Stimulated activated naive CD8-positive, alpha-beta T cell treated with anti-CD3 and anti-CD28 coated beads, Interleukin-15, Interleukin-2, amounts not matched to agents 100 ng/mL and 50 ng/mL, for 24 hours (primary cell): Measurements from ENCODE around the gene SMG5.
"Not testable (repeated sequence)": the region's sequence is repeated elsewhere in the genome, so short reads cannot be mapped to it uniquely, and the experiment has no call there.

ENCODE experiments used
- H3K27ac Mint-ChIP-seq: one replicate; pipeline ENCODE4 v1.8.0; 2021; ENCODE audit warnings: mild to moderate bottlenecking, mixed read lengths
- H3K27me3 Mint-ChIP-seq: one replicate; pipeline ENCODE4 v1.8.0; 2021; ENCODE audit warnings: mixed read lengths
- H3K36me3 Mint-ChIP-seq: one replicate; pipeline ENCODE4 v1.8.0; 2021; ENCODE audit warnings: low read depth, mixed read lengths
- H3K4me1 Mint-ChIP-seq: one replicate; pipeline ENCODE4 v1.8.0; 2021; ENCODE audit warnings: low read depth, mixed read lengths
- H3K4me3 Mint-ChIP-seq: one replicate; pipeline ENCODE4 v1.8.0; 2021; ENCODE audit warnings: mild to moderate bottlenecking, mixed read lengths
- H3K9me3 Mint-ChIP-seq: one replicate; pipeline ENCODE4 v1.8.0; 2021; ENCODE audit warnings: mixed read lengths

The SMG5 gene

DNA sequence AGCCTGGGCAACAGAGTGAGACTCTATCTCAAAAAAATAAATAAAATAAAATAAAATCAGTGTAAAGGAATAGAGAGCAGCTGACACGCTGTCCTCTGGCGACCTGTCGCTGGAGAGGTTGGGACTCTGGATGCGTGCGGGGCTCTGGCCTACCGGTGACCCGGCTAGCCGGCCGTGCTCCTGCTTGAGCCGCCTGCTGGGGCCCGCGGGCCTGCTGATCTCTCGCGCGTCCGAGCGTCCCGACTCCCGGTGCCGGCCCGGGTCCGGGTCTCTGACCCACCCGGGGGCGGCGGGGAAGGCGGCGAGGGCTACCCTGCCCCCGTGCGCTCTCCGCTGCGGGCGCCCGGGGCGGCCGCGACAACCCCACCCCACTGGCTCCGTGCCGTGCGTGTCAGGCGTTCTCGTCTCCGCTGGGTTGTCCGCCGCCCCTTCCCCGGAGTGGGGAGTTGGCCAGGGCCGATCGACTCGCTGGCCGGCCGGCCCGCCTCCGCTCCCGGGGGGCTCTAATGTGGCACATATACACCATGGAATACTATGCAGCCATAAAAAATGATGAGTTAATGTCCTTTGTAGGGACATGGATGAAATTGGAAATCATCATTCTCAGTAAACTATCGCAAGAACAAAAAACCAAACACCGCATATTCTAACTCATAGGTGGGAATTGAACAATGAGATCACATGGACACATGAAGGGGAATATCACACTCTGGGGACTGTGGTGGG lies 66.1 kb downstream of the SMG5 start:
- peaks cover 55% of the 10 kb centered on the region for H3K36me3 Mint-ChIP-seq
- H3K9me3 Mint-ChIP-seq, H3K27me3 Mint-ChIP-seq: not testable (repeated sequence)
- peaks cover 89% of the 10 kb centered on the region for H3K4me1 Mint-ChIP-seq
- peak overlapping the region; percentile 80 for H3K4me3 Mint-ChIP-seq
- H3K27ac Mint-ChIP-seq = peak overlapping the region; percentile 99

DNA sequence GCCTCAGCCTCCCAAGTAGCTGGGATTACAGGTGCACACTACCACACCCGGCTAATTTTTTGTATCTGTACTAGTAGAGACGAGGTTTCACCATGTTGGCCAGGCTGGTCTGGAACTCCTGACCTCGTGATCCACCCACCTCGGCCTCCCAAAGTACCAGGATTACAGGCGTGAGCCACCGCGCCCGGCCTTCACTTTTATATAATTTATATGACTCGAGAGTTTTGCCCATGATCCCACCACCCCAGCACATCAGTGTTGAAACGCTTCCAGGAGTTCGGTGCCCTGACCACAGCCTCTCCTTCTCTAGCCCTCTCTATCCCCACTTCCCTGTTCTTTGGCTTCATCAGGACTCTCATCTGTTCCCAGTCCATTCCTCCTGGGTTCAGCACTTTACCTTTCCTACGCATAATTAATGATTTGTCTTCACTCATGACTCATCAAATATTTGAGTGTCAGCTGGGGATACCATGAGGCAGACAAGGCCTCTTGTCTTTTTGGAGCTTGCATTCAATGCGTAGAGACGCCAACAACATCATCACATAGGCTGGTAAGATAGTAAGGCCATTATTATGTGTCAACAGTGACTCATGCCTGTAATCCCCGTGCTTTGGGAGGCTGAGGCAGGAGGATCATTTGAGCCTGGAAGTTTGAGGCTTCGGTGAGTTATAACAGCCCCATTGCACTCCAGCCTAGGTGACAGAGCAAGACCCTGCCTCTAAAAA lies 68.4 kb downstream of the SMG5 start:
- H3K27ac Mint-ChIP-seq = peak overlapping the region; percentile 94
- H3K9me3 Mint-ChIP-seq = no peaks in the 10 kb centered on the region
- peaks cover 54% of the 10 kb centered on the region for H3K36me3 Mint-ChIP-seq
- peaks cover 70% of the 10 kb centered on the region for H3K4me1 Mint-ChIP-seq
- peak overlapping the region; percentile 82 for H3K4me3 Mint-ChIP-seq
- H3K27me3 Mint-ChIP-seq = no peaks in the 10 kb centered on the region

DNA sequence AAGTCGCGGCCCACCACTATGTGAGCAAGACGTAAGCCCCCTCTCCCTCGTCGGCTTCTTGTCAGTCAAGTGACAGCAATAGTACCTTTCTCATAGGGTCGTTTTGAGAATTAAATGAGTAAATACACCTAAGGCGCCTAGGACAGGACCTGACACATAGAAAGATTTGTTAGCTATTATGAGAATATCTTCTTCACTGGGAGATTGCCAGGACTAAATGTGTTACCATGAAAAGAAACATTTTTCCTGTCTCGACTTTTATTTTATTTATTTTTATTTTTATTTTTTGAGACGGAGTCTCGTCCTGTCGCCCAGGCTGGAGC lies 69.0 kb downstream of the SMG5 start:
- no peaks in the 10 kb centered on the region for H3K27me3 Mint-ChIP-seq
- no peaks in the 10 kb centered on the region for H3K9me3 Mint-ChIP-seq
- peaks cover 65% of the 10 kb centered on the region for H3K4me1 Mint-ChIP-seq
- H3K36me3 Mint-ChIP-seq = peaks cover 57% of the 10 kb centered on the region
- H3K4me3 Mint-ChIP-seq = peak overlapping the region; percentile 82
- peak overlapping the region; percentile 98 for H3K27ac Mint-ChIP-seq

DNA sequence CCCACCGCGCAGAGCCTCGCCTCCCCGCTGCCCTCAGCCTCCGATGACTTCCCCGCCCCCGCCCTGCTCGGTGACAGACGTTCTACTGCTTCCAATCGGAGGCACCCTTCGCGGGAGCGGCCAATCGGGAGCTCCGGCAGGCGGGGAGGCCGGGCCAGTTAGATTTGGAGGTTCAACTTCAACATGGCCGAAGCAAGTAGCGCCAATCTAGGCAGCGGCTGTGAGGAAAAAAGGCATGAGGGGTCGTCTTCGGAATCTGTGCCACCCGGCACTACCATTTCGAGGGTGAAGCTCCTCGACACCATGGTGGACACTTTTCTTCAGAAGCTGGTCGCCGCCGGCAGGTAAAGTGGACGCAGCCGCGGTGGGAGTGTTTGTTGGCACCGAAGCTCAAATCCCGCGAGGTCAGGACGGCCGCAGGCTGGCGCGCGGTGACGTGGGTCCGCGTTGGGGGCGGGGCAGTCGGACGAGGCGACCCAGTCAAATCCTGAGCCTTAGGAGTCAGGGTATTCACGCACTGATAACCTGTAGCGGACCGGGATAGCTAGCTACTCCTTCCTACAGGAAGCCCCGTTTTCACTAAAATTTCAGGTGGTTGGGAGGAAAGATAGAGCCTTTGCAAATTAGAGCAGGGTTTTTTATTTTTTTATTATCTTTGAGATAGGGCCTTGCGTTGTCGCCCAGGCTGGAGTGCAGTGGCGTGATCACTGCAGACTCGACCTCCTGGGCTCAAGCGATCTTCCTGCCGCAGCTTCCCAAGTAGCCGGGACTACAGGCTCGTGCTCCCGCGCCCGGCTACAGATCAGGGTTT lies 69.6 kb downstream of the SMG5 start, which contains the start of gene PMF1:
PMF1 (plus strand) TSS at position 175 of the 811 bp plus-strand sequence; CDS start at position 184, 9 bp downstream.
- no peaks in the 10 kb centered on the region for H3K9me3 Mint-ChIP-seq
- H3K4me1 Mint-ChIP-seq = peaks cover 59% of the 10 kb centered on the region
- H3K4me3 Mint-ChIP-seq = peak within 1 kb of the TSS; percentile 82
- H3K36me3 Mint-ChIP-seq = peaks cover 61% of the 10 kb centered on the region
- H3K27ac Mint-ChIP-seq = peak within 1 kb of the TSS; percentile 98
- no peaks in the 10 kb centered on the region for H3K27me3 Mint-ChIP-seq

DNA sequence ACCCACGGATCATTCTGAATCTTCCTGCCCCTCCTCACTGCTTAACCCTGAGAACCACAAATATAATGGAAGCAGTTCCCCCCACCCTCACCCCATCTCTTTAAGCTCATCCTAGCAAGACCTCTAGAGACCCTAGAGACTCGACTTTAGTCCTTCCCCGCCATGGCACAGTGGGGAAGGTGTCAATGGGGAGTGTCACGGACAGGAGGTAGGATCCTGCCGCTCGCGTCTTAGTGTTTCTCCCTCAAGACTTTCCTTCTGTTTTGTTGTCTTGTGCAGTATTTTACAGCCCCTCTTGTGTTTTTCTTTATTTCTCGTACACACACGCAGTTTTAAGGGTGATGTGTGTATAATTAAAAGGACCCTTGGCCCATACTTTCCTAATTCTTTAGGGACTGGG lies 70.5 kb downstream of the SMG5 start:
- Mint-ChIP-seq H3K9me3 (no peaks in the 10 kb centered on the region), H3K4me3 (peak overlapping the region; percentile 82), H3K27ac (peak overlapping the region; percentile 98), H3K4me1 (peaks cover 50% of the 10 kb centered on the region), H3K36me3 (peaks cover 68% of the 10 kb centered on the region), H3K27me3 (no peaks in the 10 kb centered on the region)

DNA sequence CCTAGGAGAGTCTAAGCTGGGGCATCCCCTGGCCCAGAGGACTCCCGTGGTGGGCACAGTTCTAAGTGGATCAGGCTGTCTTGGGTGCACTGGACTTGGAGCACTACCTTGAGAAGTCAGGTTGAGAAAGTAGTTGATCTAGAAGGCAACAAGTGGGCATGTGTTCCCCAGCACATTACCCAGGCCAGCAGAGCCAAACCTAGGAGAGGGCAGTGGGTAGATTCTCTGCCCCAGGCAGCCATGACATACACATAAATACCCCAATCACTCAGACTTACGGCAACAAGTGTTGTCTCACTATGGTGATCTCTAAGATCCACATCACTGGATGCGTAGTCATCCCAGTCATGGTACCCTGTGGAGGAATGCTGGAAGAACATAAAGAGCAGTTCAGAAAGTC lies 71.4 kb downstream of the SMG5 start:
- Mint-ChIP-seq H3K9me3 (no peaks in the 10 kb centered on the region), H3K27me3 (no peaks in the 10 kb centered on the region), H3K27ac (peak overlapping the region; percentile 98), H3K4me3 (no peak overlapping the region), H3K36me3 (peaks cover 73% of the 10 kb centered on the region), H3K4me1 (peaks cover 45% of the 10 kb centered on the region)

DNA sequence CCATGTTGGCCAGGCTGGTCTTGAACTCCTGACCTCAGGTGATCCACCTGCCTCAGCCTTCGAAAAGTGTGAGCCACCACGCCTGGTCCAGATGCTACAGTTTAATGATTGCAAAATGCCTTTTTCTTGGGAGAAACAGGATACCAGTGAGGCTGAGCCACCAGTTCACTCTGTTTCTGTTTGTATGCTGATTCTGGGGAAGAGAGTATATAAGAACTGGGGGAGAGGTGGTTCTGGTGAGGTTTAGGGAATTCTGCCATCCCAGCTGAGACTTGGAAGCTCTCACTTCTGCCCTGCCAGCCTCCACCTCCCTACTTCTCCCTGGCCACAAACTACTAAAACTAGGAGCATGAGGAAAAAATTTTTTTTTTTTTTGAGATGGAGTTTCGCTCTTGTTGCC lies 77.9 kb downstream of the SMG5 start:
- H3K27ac Mint-ChIP-seq = no peak overlapping the region
- H3K4me1 Mint-ChIP-seq = peaks cover 16% of the 10 kb centered on the region
- peaks cover 50% of the 10 kb centered on the region for H3K36me3 Mint-ChIP-seq
- H3K9me3 Mint-ChIP-seq = no peaks in the 10 kb centered on the region
- H3K4me3 Mint-ChIP-seq = no peak overlapping the region
- H3K27me3 Mint-ChIP-seq = no peaks in the 10 kb centered on the region

DNA sequence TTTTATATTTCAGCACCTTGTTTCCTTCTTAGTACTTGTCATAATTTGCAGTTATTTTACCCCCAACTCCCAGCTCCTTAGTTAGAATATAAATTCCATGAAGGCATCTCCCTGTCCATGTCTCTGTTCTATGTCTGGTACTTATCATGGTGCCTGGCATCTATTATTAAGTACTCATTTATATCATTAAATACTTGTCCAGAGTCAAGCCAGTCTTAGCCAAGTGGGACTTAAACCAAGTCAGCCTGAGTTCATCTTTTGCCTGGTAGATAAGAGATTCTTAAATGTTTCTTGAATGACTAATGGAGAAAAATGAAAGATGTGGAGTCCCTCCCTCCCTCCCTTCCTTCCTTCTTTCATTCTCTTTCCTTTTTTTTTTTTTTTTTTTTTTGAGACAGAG lies 79.3 kb downstream of the SMG5 start:
- H3K4me1 Mint-ChIP-seq = peaks cover 29% of the 10 kb centered on the region
- H3K4me3 Mint-ChIP-seq = no peak overlapping the region
- H3K27me3 Mint-ChIP-seq = no peaks in the 10 kb centered on the region
- peaks cover 50% of the 10 kb centered on the region for H3K36me3 Mint-ChIP-seq
- H3K9me3 Mint-ChIP-seq = no peaks in the 10 kb centered on the region
- no peak overlapping the region for H3K27ac Mint-ChIP-seq

DNA sequence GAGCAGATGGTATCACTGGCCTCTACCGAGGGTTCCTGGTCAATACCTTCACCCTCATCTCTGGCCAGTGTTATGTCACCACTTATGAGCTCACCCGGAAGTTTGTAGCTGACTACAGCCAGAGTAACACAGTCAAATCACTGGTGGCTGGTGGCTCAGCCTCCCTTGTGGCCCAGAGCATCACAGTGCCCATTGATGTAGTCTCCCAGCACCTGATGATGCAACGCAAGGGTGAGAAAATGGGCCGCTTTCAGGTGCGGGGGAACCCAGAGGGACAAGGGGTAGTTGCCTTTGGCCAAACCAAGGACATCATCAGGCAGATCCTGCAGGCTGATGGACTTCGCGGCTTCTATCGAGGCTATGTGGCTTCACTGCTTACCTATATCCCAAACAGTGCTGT lies 82.6 kb downstream of the SMG5 start:
- Mint-ChIP-seq H3K4me1 (peaks cover 57% of the 10 kb centered on the region), H3K27ac (no peak overlapping the region), H3K36me3 (peaks cover 58% of the 10 kb centered on the region), H3K4me3 (peak overlapping the region; percentile 100), H3K27me3 (no peaks in the 10 kb centered on the region), H3K9me3 (no peaks in the 10 kb centered on the region)
